Panc1 (cell line): ENCODE measurements around the gene LMF1.

ENCODE experiments used
- CTCF ChIP-seq: fragments of 450-650 bp; IDR thresholded peaks from 2 replicates; pipeline ENCODE4 v1.5.1; 2017; ENCODE audit warnings: mild to moderate bottlenecking
- POLR2AphosphoS5 ChIP-seq: IDR thresholded peaks from 2 replicates; pipeline ENCODE4 v1.6.1; 2012; ENCODE audit warnings: mild to moderate bottlenecking, low read depth, low read length, moderate library complexity
- SIN3A ChIP-seq: IDR thresholded peaks from 2 replicates; pipeline ENCODE4 v1.6.1; 2012; ENCODE audit warnings: low read depth, mild to moderate bottlenecking, low read length, moderate library complexity, borderline replicate concordance; ENCODE audit not compliant: insufficient read depth

GRCh38 chr16:908526-909155 is 62.1 kb downstream of the LMF1 start:
- TF ChIP-seq POLR2AphosphoS5: no peak
- no peak for TF ChIP-seq CTCF
- TF ChIP-seq SIN3A: no peak
